ENCODE measurements around the gene HSFX4.
"Not testable (repeated sequence)": the region's sequence is repeated elsewhere in the genome, so short reads cannot be mapped to it uniquely, and the experiment has no call there.

The HSFX4 gene

GRCh38 chrX:149937871-149938426 is 8.6 kb downstream of the HSFX4 start:
- DNase-seq (ENCODE audit: low spot score) = no peak

DNA sequence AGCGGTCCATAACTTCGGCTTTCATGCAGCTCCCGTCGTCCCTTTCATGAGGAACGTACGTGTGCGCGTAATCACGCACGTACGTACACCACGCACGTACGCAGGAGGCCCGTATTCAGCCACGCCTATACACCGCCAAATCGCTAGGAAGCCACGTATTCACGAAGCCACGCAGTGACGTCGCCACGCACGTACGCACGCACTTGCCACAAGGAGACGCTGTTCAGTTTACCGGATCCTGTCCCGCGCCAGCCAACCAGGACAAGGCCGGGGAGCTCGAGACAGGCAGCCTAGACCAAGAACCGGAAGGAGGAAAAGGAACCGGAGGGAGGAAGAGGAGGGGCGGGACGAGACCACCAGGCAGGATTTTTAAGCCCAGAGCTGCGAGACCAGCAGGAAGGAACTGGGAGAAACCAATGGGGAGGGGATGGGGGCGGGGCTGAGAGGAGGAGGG is 9.1 kb downstream of the HSFX4 start, which contains the start of gene EOLA2:
EOLA2 (minus strand) TSS at position 65 of the 454 bp plus-strand sequence. CDS start 4,617 bp downstream, outside the sequence.
- DNase-seq (ENCODE audit: low spot score) = peak; percentile 57

DNA sequence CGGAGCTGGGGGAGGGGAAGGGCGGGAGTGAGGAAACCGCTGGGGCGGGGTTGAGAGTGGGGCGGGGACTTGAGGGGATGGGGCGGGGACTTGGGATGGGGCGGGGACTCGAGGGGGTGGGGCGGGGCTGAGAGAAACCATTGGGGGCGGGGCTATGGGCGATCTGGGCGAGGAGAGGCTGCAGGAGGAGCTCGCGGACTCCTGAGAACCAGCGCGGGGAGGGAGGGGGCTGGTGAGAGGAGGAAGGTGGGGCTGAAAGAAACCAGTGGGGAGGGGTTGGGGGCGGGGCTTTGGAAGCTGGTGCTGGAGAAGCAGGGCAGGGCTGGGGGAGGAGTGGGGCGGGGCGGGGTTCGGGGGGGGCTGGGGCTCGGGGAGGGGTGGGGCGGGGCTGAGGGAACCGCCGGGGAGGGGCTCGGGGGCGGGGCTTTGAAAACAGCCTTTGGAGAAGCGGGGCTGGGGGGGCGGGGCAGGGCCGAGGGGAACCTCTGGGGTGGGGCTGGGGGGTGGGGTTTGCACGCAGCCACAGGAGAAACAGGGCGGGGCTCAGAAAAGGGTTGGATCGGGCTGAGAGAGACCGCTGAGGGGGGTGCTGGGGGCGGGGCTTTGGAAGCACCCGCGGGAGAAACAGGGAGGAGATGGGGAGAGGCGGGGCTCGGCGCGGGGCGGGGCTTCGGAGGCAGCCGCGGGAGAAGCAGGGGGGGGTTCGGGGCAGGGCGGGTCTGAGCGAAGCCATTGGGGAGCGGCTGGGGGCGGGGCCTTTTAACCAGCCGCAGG is 9.7 kb downstream of the HSFX4 start:
- peak; percentile 81 for DNase-seq (ENCODE audit: low spot score)

DNA sequence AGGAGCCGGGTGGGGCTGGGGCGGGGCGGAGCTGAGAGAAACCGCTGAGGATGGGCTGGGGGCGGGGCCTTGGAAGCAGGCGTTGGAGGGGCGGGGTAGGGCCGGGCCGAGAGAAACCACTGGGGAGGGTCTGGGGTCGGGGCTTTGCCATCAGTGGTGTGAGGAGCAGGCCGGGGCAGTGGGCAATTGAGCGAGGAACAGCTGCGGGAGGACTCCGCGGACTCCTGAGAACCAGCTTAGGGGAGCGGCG is 10.2 kb downstream of the HSFX4 start:
- DNase-seq (ENCODE audit: low spot score) = no peak

- peak; percentile 83 for DNase-seq (ENCODE audit: low spot score)
Measured at GRCh38 chrX:149939905-149940673, 10.7 kb downstream of the HSFX4 start.

DNA sequence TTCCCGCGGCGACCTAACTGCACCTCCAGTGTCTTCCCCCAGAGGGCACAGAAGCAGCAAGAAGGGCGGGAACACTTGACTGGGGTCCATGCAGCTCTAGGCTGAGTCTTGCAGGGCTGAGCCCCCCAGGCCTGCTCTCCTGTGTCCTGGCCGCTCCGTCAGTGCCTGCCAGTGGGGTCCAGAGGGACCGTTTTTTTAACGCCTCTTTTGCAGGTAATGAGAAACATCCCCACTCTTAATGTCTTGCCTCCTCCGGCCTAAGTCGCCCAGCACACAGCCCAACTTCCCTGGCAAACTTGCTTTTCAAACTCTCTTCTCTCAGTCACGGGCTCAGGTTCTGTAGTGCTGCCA is 11.3 kb downstream of the HSFX4 start:
- DNase-seq (ENCODE audit: low spot score) = not testable (repeated sequence)

GRCh38 chrX:149945087-149945670 is 15.8 kb downstream of the HSFX4 start:
- DNase-seq (ENCODE audit: low spot score) = not testable (repeated sequence)

DNA sequence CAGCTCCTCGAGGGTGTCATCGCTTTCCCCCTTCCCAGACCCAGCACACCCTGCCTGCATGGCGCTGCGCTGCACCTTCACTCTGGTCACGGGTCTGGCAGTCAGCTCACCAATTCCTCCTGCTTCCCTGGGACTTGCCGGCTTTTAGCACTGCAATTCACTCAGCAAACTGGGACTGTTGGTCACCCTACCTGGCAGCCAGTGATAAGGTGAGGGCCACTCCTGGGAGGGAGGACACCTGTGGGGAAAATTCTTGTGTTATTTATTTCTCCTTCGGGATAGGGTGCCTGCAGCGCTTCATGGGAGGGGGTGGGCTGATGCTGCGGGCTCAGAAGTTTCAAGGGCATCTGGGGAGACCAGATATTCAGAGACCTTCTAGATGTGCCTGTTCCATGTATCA is 16.4 kb downstream of the HSFX4 start:
- DNase-seq (ENCODE audit: low spot score) = not testable (repeated sequence)

- DNase-seq (ENCODE audit: low spot score) = not testable (repeated sequence)
Measured at GRCh38 chrX:149946932-149947331, 17.6 kb downstream of the HSFX4 start.

DNA sequence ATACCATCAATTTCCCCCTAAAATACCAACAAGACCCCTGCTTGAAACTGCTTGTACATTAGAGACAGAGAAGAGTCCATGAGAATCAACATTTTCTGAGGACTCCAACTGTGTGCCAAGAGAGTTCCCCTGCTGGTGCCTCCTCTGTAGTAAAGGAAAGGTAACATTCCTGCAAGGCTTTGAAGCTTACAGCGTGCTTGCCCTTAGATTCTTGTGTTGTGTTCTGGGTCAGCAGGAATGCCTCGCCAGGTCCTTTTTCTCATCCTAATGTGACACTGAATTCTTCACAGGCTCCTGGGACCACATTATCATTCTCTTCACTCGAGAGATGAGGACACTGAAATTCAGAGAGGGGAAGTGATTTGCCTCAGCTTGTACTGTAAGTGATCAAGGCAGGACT is 18.6 kb downstream of the HSFX4 start:
- DNase-seq (ENCODE audit: low spot score) = no peak

DNA sequence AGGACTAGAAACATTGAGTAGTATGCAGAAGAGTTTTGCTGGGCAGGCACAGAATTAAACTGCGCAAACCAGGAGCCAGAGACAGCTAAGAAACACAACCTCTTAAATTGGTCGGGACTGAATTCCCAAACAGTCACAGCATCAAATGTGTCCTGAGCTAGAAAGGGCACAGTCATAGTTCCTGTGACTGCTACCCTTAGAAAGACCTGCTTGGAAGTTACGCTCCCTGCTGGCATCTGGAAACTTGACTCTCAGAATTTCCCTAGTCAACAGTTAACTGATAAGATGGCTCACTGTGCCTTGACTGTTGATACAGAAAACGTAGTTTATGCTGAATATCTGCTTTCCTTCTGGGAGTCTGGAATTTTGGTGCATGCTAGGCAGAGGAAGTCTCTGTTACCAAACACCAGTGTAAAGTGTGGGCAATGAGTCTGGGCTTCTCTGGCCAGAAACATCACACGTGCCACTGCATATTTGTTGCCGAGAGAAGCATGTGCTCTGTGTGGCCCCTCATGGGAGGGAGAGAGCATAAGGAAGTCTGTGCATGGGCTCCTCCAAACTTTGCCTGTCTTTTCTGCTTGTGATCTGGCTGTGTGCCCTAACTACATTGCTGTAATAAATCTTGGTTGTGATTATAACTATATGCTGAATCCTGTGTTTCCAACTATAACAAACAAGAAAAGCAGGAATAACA is 20.5 kb downstream of the HSFX4 start:
- no peak for DNase-seq (ENCODE audit: low spot score)

DNA sequence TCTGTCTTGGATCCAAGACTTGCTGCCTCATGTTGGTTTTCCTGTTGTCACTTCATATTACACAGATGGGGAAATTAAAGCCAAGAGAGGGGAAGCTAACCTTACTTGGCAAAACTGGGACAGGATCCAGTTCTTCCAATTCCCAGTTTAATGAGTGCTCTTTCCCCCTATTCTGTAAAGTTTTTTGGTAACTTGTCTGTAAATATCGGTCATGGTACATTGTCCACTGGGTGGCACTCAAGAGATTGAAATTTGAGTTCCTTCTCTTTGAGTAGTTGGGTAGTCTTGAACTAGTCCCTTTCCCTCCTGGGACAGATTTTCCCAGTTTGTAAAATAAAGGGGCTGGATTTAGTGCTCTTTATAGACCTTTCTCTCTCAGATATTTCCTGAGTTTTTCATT is 21.3 kb downstream of the HSFX4 start:
- DNase-seq (ENCODE audit: low spot score) = peak; percentile 3

DNA sequence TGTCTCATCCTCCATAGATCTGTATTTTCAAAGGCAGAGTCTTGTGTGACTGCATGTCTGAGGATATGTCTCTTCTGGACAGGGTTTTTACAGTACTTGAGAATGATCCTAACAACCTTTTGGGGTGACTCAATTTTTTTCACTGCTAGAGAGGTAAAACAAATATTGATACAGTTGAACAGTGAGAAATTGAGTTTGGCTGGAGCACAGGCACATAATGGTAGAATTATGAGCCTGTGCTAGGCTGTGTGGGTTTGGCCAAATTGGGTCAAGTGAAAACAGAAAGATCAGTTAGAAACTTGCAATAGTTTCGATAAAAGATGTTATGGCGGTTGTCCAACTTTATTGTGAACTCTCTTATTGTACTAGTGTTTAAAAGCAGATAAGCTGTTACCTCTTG is 32.2 kb downstream of the HSFX4 start:
- no peak for DNase-seq (ENCODE audit: low spot score)

GRCh38 chrX:149962010-149962409 is 32.6 kb downstream of the HSFX4 start:
- DNase-seq (ENCODE audit: low spot score) = no peak

- DNase-seq (ENCODE audit: low spot score) = peak; percentile 14
Measured at GRCh38 chrX:149962859-149963757, 33.7 kb downstream of the HSFX4 start.

DNA sequence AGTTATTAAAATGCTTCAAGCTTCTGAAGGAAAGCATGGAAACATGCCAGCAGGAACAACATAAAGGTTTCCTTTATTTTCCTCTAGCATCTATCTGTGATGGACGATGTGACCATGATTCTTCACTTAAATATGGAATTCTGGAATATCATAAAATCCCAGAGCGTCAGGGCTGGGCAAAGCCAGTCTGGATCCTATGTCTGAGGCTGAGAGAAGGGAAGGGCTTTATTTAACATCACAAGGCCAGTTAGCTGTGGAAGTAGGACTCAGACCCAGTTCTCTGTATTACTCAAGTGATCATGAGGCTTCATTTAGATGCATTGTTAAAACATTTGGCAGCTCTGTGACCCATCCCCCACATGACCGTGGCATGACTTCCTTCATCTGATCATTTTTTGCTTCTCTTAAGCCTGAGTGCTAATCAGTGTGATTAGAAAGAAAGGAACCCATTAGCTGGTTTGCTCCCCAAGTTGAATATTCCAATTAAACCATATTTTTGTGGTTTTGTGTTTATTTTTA is 49.8 kb downstream of the HSFX4 start:
- no peak for DNase-seq (ENCODE audit: low spot score)

Measured in germinal center (tissue), 1 donor.